Right hindlimb (tissue), 1 donor: ENCODE results near the gene SMCO2.

ENCODE experiments used
- DNase-seq: peaks from one replicate; pipeline ENCODE4 v3.0.0-alpha.2; 2018

Gene SMCO2

DNA sequence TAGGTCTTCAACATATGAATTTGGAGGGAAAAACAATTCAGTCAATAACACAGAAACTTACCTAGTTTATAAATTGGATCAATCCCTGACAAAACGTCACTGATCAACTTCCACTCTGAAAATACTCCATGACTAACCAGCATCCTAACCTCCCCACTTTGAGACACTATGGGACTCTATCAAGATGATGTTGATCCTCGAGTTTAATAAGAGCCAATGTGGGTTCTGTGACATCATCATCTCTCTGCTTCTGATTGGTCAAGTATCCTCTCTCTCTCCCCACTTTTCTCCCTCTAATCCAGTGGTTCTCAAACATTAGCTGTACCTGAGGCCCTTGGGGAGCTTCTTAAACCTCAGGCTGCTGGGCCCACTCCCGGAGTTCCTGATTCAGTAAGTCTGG lies at the start of gene SMCO2:
SMCO2 (plus strand) TSS at position 301 of the 400 bp plus-strand sequence. CDS start 23,896 bp downstream, outside the sequence.
- no peak for DNase-seq

DNA sequence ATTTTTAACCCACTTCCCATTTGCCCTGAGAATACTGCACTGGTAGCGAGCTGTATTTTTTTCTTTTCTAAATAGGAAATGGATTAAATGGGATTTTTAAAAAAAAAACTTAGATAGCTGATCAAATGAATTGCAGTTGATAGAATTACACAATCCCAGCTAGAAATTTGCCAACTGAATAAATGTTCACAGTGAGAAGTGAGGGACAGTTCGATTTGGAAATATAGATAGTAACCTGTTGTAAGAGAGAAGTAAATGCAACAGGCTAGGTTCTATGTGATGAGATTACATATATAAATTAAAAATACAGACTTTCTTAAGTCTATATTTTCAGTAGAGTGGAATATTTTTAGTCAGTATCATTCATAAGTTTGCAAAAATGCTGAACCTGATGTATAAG lies 48.1 kb upstream of the SMCO2 start:
- no peak for DNase-seq

DNA sequence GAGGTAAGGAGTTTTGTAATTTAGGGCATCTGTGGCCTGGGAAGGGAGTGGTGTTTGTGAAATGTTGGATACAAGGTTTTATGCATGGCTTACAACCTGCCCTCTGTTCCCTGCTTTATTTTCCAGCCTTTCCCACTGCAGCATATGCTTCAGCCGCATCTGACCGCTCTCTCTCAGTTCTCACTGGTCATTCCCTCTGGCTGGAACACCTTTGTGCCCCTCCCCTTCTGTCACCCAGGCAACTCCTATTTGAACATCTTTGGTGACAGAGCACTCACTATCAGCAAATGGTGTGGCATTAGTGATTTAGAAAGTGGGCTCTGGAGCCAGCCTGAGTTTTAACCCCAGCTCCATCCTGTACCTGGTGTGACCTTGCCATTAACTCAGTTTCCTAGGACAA lies 47.5 kb upstream of the SMCO2 start:
- DNase-seq, result no peak

DNA sequence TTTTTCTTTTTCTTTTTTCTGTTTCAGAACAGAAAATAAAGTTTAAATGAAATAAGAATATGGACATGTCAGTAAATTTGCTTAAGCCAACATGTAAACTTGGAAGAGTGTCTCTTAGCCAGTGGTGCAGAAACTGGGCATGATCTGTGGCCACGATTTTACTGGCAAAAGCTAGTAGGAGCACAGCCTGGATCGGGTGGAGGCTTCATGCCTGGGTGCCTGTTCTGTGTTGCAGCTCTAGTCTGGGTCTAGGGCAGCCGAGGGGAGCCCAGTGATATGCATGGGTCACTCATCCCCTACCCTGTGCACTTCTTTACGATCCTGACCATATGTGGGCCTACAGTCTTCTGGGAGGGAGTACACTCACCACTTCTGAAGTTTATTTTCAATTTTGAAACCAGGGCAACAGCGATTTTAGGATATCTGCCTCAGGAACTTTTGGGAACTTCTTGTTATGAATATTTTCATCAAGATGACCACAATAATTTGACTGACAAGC lies 45.6 kb upstream of the SMCO2 start:
- no peak for DNase-seq

- DNase-seq, result no peak
Measured at GRCh38 chr12:27412047-27412446, 34.5 kb upstream of the SMCO2 start.

GRCh38 chr12:27422697-27423096 lies 23.8 kb upstream of the SMCO2 start:
- DNase-seq, result no peak

GRCh38 chr12:27424631-27425230 lies 21.8 kb upstream of the SMCO2 start:
- no peak for DNase-seq

- DNase-seq, result no peak
Measured at GRCh38 chr12:27425306-27425705, 21.2 kb upstream of the SMCO2 start.

DNA sequence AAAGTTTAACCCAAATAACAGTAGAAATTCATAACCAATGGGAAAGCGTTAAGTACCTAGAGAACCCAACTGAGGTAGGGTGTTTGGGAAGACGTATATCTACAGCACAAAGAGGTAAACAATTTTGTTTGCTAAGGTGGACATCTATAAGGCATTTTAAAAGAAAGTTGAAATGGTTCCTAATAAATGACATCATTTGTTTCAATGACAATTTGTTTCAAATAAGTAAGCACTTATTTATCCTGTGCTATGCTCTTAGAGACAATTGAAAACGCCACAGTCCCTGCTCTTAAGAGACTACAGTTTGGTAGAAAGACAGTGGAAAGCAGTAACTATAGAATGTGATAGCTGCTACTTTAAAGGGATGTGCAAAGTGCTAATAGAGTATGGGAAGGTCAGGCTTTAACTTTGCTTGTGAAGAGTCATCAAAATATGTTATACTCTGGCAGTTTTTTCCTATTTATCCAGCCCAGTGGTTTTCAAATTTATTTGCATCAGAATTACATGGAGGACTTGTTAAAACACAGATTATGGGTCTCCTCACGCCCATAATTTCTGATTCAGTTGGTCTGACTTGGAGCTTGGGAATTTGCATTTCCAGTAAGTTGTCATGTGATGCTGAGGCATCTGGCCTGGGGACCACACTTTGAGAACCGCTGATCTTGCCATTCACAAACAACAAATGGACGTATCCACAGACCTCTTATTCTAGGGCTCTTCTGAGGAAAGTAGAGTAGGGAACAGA lies 19.6 kb upstream of the SMCO2 start:
- DNase-seq, result no peak

DNA sequence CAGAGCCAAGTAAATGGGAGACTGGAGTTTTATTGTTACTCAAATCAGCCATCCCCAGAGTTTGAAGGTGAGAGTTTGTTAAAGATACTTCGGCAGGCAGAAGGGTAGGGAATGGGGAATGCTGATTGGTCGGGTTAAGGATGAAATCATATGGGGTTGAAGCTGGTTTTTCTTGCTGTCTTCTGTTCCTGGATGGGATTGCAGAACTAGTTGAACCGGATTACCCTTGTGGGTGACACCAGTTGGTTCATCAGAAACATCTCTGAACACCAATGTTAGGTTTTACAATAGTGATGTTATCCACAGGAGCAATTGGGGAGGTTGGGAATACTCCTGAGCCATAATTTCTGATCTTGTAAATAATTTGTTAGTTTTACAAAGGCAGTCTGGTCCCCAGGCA lies 18.7 kb upstream of the SMCO2 start:
- DNase-seq, result no peak

GRCh38 chr12:27428466-27428865 lies 18.1 kb upstream of the SMCO2 start:
- DNase-seq, result no peak

DNA sequence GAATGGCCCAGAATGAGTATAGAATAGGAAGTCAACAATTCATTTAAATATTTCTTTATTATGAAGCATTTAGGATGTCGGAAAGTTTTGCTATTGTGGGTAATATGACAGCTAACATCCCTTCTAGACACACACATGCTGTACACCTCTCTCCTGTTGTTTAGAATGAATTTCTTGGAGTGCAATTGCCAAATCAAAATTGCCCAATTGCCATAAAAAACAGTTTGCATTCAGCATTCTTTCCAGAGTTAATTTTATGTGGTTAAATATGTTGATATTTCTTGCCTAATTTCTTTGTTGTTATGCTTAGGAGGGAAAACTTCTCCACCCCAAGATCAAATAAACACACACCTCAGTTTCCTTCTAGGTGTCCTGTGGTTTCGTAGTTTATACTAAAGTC lies 16.9 kb upstream of the SMCO2 start:
- DNase-seq, result no peak

DNA sequence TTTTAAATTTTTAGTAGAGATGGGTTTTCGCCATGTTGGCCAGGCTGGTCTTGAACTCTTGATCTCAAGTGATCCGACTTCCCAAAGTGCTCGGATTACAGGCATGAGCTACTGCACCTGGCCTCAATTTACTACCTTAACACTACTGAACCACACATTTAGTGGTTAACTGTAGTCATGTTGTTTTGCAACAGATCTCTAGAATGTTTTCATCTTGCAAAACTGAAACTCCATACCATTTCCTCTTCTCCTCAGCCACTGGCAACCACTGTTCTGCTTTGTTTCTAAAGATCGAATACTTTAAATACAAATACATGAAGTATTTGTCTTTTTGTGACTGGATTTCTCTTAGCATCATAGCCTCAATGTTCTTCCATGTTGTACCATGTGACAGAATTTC lies 15.4 kb upstream of the SMCO2 start:
- DNase-seq, result no peak

- DNase-seq, result peak; percentile 36
Measured at GRCh38 chr12:27434673-27435565, 11.6 kb upstream of the SMCO2 start.

GRCh38 chr12:27436029-27436428 lies 10.5 kb upstream of the SMCO2 start:
- DNase-seq, result no peak

GRCh38 chr12:27436768-27437167 lies 9.8 kb upstream of the SMCO2 start:
- no peak for DNase-seq

DNA sequence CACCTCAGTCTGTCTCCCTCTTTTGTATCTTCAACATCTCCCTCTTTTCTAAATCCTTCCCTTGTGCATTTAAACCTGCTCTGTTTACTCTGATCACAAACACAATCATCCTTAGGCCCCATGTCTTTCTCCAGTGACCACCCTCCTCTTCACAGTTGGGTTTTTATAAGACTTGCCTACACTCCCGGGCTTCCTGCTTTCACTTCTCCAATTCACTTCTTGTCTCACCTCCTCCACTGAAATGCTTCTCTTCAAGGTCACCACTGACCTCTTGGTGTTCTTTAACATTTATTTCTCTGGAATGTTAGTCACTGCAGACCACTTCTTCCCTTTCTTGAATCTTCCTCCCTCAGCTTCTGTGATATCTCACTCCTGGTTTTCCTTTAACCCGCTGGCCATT lies 8.7 kb upstream of the SMCO2 start:
- no peak for DNase-seq

DNA sequence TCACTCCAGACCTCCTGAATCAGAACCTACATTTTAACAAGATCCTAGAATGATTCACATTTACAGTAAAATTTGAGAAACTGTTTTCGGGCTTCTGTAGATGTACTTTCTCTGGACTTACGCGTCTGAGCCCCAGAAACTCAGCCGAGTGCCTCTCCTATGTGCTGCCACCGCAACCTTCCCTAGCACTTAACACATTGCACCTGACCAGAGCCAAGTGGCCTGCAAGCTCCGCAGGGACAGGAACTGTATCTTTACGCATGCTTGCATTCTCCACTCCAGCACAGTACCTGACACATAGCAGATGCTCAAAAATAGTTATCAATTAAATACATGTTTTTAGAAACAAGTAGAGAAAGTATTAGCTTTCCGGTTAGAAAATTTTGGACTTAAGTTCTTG lies 1.2 kb downstream of the SMCO2 start:
- DNase-seq, result no peak

- no peak for DNase-seq
Measured at GRCh38 chr12:27449026-27449425, 2.5 kb downstream of the SMCO2 start.

DNA sequence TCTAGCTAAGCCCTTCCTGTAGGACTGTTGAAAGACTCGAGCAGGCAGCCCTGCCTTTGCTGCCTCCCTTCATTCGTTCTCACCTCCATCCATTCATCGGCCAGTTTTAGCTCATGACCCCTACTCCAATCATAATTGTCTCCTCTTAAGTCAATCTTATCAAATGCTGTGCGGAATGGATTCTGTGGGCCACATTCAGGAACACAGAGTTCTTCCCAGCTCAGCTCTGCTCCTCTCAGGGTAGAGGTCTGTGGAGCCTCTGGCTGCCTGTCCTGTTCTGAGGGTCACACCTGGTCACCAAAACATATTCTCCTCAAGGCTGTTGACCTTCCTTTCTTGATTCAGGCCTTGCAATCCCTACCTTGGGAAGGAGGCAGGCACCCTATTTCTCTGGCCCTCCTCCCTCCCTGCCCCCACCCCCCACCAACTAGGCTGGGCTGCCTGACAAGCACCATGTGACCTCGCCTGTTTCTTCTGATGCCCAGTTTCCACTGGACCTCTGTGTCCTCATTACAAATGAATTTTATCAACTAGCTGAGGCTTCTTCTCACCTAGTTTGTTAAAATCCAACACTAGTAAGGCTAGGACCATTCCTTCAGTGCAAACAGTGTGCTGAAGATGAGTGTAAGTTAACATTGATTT lies 3.5 kb downstream of the SMCO2 start:
- DNase-seq, result no peak

- no peak for DNase-seq
Measured at GRCh38 chr12:27451036-27451825, 4.7 kb downstream of the SMCO2 start.

DNA sequence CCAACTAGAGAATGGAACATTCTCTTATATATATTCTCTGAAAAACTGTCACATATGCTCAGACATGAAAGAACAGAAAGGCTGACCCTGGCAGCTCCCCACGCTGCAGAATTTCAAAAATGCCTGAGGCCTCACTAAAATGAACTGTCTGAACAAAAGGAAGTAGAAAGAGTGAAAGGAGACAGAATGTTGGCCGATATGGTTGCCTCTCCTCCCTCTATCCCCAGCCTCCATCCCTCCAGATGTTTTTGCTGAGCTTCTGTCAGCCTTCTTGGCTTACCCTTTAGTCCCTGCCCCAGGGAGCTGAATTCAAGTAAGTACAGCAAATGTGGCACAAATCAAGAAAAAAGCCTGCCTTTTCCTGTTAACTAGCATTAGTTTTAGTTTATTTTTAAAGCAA lies 6.9 kb downstream of the SMCO2 start:
- peak; percentile 31 for DNase-seq
